Suprapubic skin (tissue), 4 donors: ENCODE data around the gene TDO2. TPM values are rescaled to one million over a fixed set of nuclear protein-coding genes. Genes with fewer than 3 reads are reported as not detected.

ENCODE experiments used
- DNase-seq, 2 donors: peaks; one replicate each; pipeline ENCODE4 v3.0.0-alpha.2; 2019; ENCODE audit warnings: low spot score in 2 of 2
- H3K27ac ChIP-seq: fragments of 200-600 bp; sonication (generic); one replicate; pipeline ENCODE4 v1.5.1; 2019
- H3K27me3 ChIP-seq: fragments of 200-600 bp; sonication (generic); one replicate; pipeline ENCODE4 v1.5.1; 2019
- H3K36me3 ChIP-seq: fragments of 200-600 bp; sonication (generic); one replicate; pipeline ENCODE4 v1.5.1; 2019
- H3K4me1 ChIP-seq: fragments of 200-600 bp; sonication (generic); one replicate; pipeline ENCODE4 v1.5.1; 2019
- H3K4me3 ChIP-seq: fragments of 200-600 bp; sonication (generic); one replicate; pipeline ENCODE4 v1.5.1; 2019; ENCODE audit warnings: mild to moderate bottlenecking
- H3K9me3 ChIP-seq: fragments of 200-600 bp; sonication (generic); one replicate; pipeline ENCODE4 v1.5.1; 2019
- CTCF ChIP-seq, 2 donors: fragments of 200-600 bp in 1 of 2; fragments of 450-650 bp in 1 of 2; sonication (generic) in 1 of 2; IDR thresholded peaks; one replicate each; pipeline ENCODE4 v1.5.1; 2016 to 2019; ENCODE audit warnings: antibody characterized with exemption in 2 of 2, mild to moderate bottlenecking in 1 of 2, moderate library complexity in 1 of 2
- EP300 ChIP-seq: sonication (generic); formaldehyde crosslinking; IDR thresholded peaks from one replicate; pipeline ENCODE4 v1.6.1; 2017; ENCODE audit warnings: antibody characterized with exemption
- POLR2A ChIP-seq, 2 donors: fragments of 450-650 bp; IDR thresholded peaks; one replicate each; pipeline ENCODE4 v1.6.1; 2017; ENCODE audit warnings: antibody characterized with exemption in 2 of 2, mild to moderate bottlenecking in 2 of 2, moderate library complexity in 2 of 2
- POLR2AphosphoS5 ChIP-seq, 3 donors: sonication (generic); formaldehyde crosslinking; IDR thresholded peaks; one replicate each; pipeline ENCODE4 v1.6.1; 2017; ENCODE audit warnings: antibody characterized with exemption in 3 of 3
- WGBS: methylation state at CpG from one replicate; pipeline ENCODE4 v1.1.5; 2018; 5-methylcytosine and 5-hydroxymethylcytosine counted together
- total RNA-seq, 4 donors: library from RNA; depleted of rRNA; stranded (reverse); fragments of >200 nt; gene quantifications; one replicate each; pipeline ENCODE4 v1.1.0, GENCODE V29; 2016

The TDO2 gene
- total RNA-seq, 4 donors from 2014 or later: 2.3 TPM; not detected in 3

- H3K4me3 ChIP-seq: no peak overlapping the region
- DNase-seq: no peak
- no peaks in the 10 kb centered on the region for H3K9me3 ChIP-seq
- no peak for TF ChIP-seq CTCF (IDR thresholded peaks at IDR 0.05)
- no peak for TF ChIP-seq POLR2A (IDR thresholded peaks at IDR 0.05)
- TF ChIP-seq EP300: no peak
- no peak for TF ChIP-seq POLR2AphosphoS5 (IDR thresholded peaks at IDR 0.05)
- peaks cover 11% of the 10 kb centered on the region for H3K4me1 ChIP-seq
- H3K36me3 ChIP-seq: no peaks in the 10 kb centered on the region
- no peaks in the 10 kb centered on the region for H3K27me3 ChIP-seq
- 71% methylated on average over 2 of the region's 2 CpGs for WGBS
- peak overlapping the region; percentile 59 for H3K27ac ChIP-seq
These were observed 59.3 kb downstream of the TDO2 start for GRCh38 chr4:155962767-155963166.

- peaks cover 11% of the 10 kb centered on the region for H3K4me1 ChIP-seq
- DNase-seq: no peak
- WGBS: 70% methylated on average over 8 of the region's 8 CpGs
- no peaks in the 10 kb centered on the region for H3K27me3 ChIP-seq
- no peaks in the 10 kb centered on the region for H3K36me3 ChIP-seq
- TF ChIP-seq POLR2A (IDR thresholded peaks at IDR 0.05) (no peak), CTCF (IDR thresholded peaks at IDR 0.05) (no peak), EP300 (no peak), POLR2AphosphoS5 (IDR thresholded peaks at IDR 0.05) (no peak)
- no peak overlapping the region for H3K4me3 ChIP-seq
- H3K27ac ChIP-seq: peak overlapping the region; percentile 39
- H3K9me3 ChIP-seq: no peaks in the 10 kb centered on the region
These were observed 60.8 kb downstream of the TDO2 start for GRCh38 chr4:155964016-155964891.

GRCh38 chr4:155966171-155966570, 62.7 kb downstream of the TDO2 start:
- no peak for TF ChIP-seq CTCF (IDR thresholded peaks at IDR 0.05)
- TF ChIP-seq POLR2A (IDR thresholded peaks at IDR 0.05): no peak
- TF ChIP-seq POLR2AphosphoS5 (IDR thresholded peaks at IDR 0.05): no peak
- TF ChIP-seq EP300: no peak
- no peak for DNase-seq
- Histone ChIP-seq H3K27ac (no peak overlapping the region), H3K4me1 (no peaks in the 10 kb centered on the region), H3K4me3 (no peak overlapping the region), H3K27me3 (no peaks in the 10 kb centered on the region), H3K9me3 (no peaks in the 10 kb centered on the region), H3K36me3 (no peaks in the 10 kb centered on the region)
- WGBS: 83% methylated on average over 2 of the region's 2 CpGs

GRCh38 chr4:155966731-155967395, 63.4 kb downstream of the TDO2 start:
- H3K4me3 ChIP-seq: no peak overlapping the region
- DNase-seq: no peak
- no peaks in the 10 kb centered on the region for H3K36me3 ChIP-seq
- WGBS: 68% methylated on average over 3 of the region's 3 CpGs
- no peak for TF ChIP-seq POLR2A (IDR thresholded peaks at IDR 0.05)
- no peak for TF ChIP-seq CTCF (IDR thresholded peaks at IDR 0.05)
- TF ChIP-seq EP300: no peak
- TF ChIP-seq POLR2AphosphoS5 (IDR thresholded peaks at IDR 0.05): no peak
- peaks cover 3% of the 10 kb centered on the region for H3K4me1 ChIP-seq
- no peak overlapping the region for H3K27ac ChIP-seq
- no peaks in the 10 kb centered on the region for H3K9me3 ChIP-seq
- H3K27me3 ChIP-seq: no peaks in the 10 kb centered on the region

Other genes with a start within 250 kb of the TDO2 start
- 10 to 100 TPM in 2 of 4 donors, 1 to 10 TPM in 2; 5.1 to 15.3 (median 8.9) TPM for gene GUCY1A1, start 236.8 kb upstream of the TDO2 start, total RNA-seq
- 1 to 10 TPM; 2.0 to 8.1 (median 4.3) TPM for gene GUCY1B1, start 144.7 kb upstream of the TDO2 start, total RNA-seq
- gene ASIC5, start 37.4 kb upstream of the TDO2 start, total RNA-seq: not detected
- 1 to 10 TPM; 5.7 to 8.0 (median 7.6) TPM for gene CTSO, start 50.2 kb downstream of the TDO2 start, total RNA-seq